ENCODE measurements around the gene GLG1. TPM values are rescaled to one million over a fixed set of nuclear protein-coding genes. Genes with fewer than 3 reads are reported as not detected.
"Not testable (repeated sequence)": the region's sequence is repeated elsewhere in the genome, so short reads cannot be mapped to it uniquely, and the experiment has no call there.

The GLG1 gene
- total RNA-seq, 1 experiment from 2014 or later = 487 TPM

DNA sequence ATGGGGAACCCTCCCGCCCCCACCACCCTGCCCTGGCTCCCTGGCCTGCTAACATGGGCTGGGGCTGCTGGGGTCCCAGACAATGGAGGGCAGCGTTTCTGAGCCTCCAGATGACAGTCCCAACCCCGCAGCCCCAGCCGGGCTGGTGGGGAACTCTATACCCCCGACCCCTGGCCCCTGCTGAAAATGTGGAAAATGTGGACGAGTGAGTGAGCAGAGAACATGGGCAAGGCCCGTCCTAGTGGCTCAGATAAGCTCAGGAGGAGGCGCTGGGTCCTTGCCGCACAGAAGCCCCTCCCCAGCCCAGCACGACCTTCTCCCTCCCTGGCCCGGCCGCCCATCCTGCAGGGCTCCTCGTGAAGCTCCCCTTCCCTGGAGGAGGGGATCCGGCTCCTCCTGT is 187.1 kb downstream of the GLG1 start:
- BruUV-seq (replicated peaks); H3K9me3 ChIP-seq (ENCODE audit: low read depth, low read length, poor library complexity, severe bottlenecking); H3K27me3 ChIP-seq (replicated peaks; ENCODE audit: insufficient read depth, low read depth, low read length, poor library complexity); H3K4me1 ChIP-seq (ENCODE audit: insufficient read depth, low read length, poor library complexity, severe bottlenecking); H3K4me3 ChIP-seq (ENCODE audit: low read depth, low read length, poor library complexity, severe bottlenecking); intact Hi-C loops (cut with micrococcal nuclease; ENCODE audit: unreplicated experiment); CTCF ChIA-PET; DNase-seq (ENCODE audit: low spot score); H3K36me3 ChIP-seq (ENCODE audit: insufficient read depth, low read length, poor library complexity, severe bottlenecking); POLR2A ChIA-PET (ENCODE audit: low non-redundant PET); H3K27ac ChIP-seq (ENCODE audit: low read depth, low read length, poor library complexity, severe bottlenecking): not testable (repeated sequence)

DNA sequence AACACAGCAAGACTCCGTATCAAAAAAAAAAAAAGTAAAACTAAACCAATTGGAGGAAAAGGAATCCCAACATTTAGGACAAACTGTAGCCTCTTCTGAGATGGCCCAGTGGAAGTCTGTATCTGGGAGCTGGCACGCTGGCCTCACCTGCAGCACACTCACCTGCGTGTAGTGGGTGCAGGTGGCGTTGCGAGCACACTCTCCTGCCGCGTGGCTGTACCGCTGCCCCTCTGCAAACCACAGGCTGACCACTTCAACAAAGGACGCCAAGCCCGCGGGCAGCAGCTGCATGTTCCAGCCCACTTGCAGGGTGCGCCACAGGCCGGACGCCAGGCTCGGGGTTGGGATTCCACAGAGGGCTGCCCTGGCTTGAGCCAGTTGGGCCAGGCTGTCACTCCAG is 189.0 kb downstream of the GLG1 start:
- intact Hi-C loops (cut with micrococcal nuclease; ENCODE audit: unreplicated experiment); H3K4me3 ChIP-seq (ENCODE audit: low read depth, low read length, poor library complexity, severe bottlenecking); DNase-seq (ENCODE audit: low spot score): not testable (repeated sequence)

DNA sequence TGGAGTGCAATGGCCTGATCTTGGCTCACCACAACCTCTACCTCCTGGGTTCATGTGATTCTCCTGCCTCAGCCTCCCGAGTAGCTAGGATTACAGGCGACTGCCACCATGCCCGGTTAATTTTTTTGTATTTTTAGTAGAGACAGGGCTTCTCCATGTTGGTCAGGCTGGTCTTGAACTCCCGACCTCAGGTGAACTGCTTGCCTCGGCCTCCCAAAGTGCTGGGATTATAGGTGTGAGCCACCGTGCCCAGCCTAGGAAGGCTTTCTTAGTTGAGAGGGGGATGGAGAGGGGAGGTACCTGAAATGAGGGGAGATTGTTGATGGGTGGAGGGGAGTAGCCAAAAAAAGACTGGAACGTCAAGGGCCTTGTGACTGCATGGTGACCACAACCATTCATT is 193.0 kb downstream of the GLG1 start:
- not testable (repeated sequence) for H3K4me3 ChIP-seq (ENCODE audit: low read depth, low read length, poor library complexity, severe bottlenecking)

More for the DNA sequence above, 189.0 kb downstream of the GLG1 start:
- H3K27ac ChIP-seq (ENCODE audit: low read depth, low read length, poor library complexity, severe bottlenecking); H3K36me3 ChIP-seq (ENCODE audit: insufficient read depth, low read length, poor library complexity, severe bottlenecking); CTCF ChIA-PET; H3K27me3 ChIP-seq (replicated peaks; ENCODE audit: insufficient read depth, low read depth, low read length, poor library complexity); H3K9me3 ChIP-seq (ENCODE audit: low read depth, low read length, poor library complexity, severe bottlenecking); POLR2A ChIA-PET (ENCODE audit: low non-redundant PET); BruUV-seq (replicated peaks); H3K4me1 ChIP-seq (ENCODE audit: insufficient read depth, low read length, poor library complexity, severe bottlenecking): not testable (repeated sequence)

GRCh38 chr16:74413485-74413884 is 193.4 kb downstream of the GLG1 start:
- H3K4me3 ChIP-seq (ENCODE audit: low read depth, low read length, poor library complexity, severe bottlenecking); BruUV-seq (replicated peaks); H3K9me3 ChIP-seq (ENCODE audit: low read depth, low read length, poor library complexity, severe bottlenecking); CTCF ChIA-PET; DNase-seq (ENCODE audit: low spot score); H3K36me3 ChIP-seq (ENCODE audit: insufficient read depth, low read length, poor library complexity, severe bottlenecking); H3K27ac ChIP-seq (ENCODE audit: low read depth, low read length, poor library complexity, severe bottlenecking); intact Hi-C loops (cut with micrococcal nuclease; ENCODE audit: unreplicated experiment); POLR2A ChIA-PET (ENCODE audit: low non-redundant PET); H3K4me1 ChIP-seq (ENCODE audit: insufficient read depth, low read length, poor library complexity, severe bottlenecking); H3K27me3 ChIP-seq (replicated peaks; ENCODE audit: insufficient read depth, low read depth, low read length, poor library complexity): not testable (repeated sequence)

More for the DNA sequence above, 193.0 kb downstream of the GLG1 start:
- H3K36me3 ChIP-seq (ENCODE audit: insufficient read depth, low read length, poor library complexity, severe bottlenecking); POLR2A ChIA-PET (ENCODE audit: low non-redundant PET); H3K4me1 ChIP-seq (ENCODE audit: insufficient read depth, low read length, poor library complexity, severe bottlenecking); intact Hi-C loops (cut with micrococcal nuclease; ENCODE audit: unreplicated experiment); DNase-seq (ENCODE audit: low spot score); H3K9me3 ChIP-seq (ENCODE audit: low read depth, low read length, poor library complexity, severe bottlenecking); H3K27me3 ChIP-seq (replicated peaks; ENCODE audit: insufficient read depth, low read depth, low read length, poor library complexity); H3K27ac ChIP-seq (ENCODE audit: low read depth, low read length, poor library complexity, severe bottlenecking); BruUV-seq (replicated peaks); CTCF ChIA-PET: not testable (repeated sequence)

DNA sequence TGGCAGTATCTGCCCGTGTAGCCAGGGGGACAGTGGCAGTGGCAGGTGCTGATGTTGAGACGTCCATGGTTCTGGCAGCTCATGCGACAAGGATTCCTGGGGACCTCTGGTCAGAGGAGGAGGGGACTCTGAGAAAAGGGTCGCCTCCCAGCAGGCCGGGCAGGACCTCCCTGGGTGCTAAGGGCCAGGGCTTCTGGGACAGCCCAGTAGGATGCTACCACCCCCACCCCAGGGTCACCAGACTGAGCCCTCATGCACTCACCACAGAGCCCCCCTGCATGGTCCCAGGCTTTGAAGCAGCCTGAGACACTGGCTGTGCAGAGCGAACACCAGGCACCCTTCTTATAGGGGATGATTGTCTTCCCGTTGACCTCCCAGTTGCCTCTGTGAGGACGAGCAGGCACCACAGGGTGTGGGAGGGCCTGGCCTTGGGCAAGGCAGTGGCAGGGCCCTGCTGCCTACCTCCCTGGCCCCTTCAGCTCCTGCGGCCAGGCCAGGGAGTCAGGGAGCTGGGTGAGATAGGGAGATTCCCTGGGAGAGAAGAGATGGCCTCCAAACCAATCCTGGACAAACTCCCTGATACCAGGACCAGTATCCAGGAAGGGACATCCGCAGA is 194.0 kb downstream of the GLG1 start:
- intact Hi-C loops (cut with micrococcal nuclease; ENCODE audit: unreplicated experiment); POLR2A ChIA-PET (ENCODE audit: low non-redundant PET); BruUV-seq (replicated peaks): not testable (repeated sequence)

GRCh38 chr16:74412138-74412774 is 194.7 kb downstream of the GLG1 start:
- H3K27me3 ChIP-seq (replicated peaks; ENCODE audit: insufficient read depth, low read depth, low read length, poor library complexity); H3K4me1 ChIP-seq (ENCODE audit: insufficient read depth, low read length, poor library complexity, severe bottlenecking); POLR2A ChIA-PET (ENCODE audit: low non-redundant PET); H3K9me3 ChIP-seq (ENCODE audit: low read depth, low read length, poor library complexity, severe bottlenecking); intact Hi-C loops (cut with micrococcal nuclease; ENCODE audit: unreplicated experiment); DNase-seq (ENCODE audit: low spot score); CTCF ChIA-PET; H3K27ac ChIP-seq (ENCODE audit: low read depth, low read length, poor library complexity, severe bottlenecking); BruUV-seq (replicated peaks); H3K4me3 ChIP-seq (ENCODE audit: low read depth, low read length, poor library complexity, severe bottlenecking); H3K36me3 ChIP-seq (ENCODE audit: insufficient read depth, low read length, poor library complexity, severe bottlenecking): not testable (repeated sequence)

More for the DNA sequence above, 194.0 kb downstream of the GLG1 start:
- DNase-seq (ENCODE audit: low spot score); H3K27me3 ChIP-seq (replicated peaks; ENCODE audit: insufficient read depth, low read depth, low read length, poor library complexity); H3K4me1 ChIP-seq (ENCODE audit: insufficient read depth, low read length, poor library complexity, severe bottlenecking); CTCF ChIA-PET; H3K36me3 ChIP-seq (ENCODE audit: insufficient read depth, low read length, poor library complexity, severe bottlenecking); H3K9me3 ChIP-seq (ENCODE audit: low read depth, low read length, poor library complexity, severe bottlenecking); H3K27ac ChIP-seq (ENCODE audit: low read depth, low read length, poor library complexity, severe bottlenecking); H3K4me3 ChIP-seq (ENCODE audit: low read depth, low read length, poor library complexity, severe bottlenecking): not testable (repeated sequence)

GRCh38 chr16:74410981-74411380 is 195.9 kb downstream of the GLG1 start:
- H3K9me3 ChIP-seq (ENCODE audit: low read depth, low read length, poor library complexity, severe bottlenecking); intact Hi-C loops (cut with micrococcal nuclease; ENCODE audit: unreplicated experiment); H3K36me3 ChIP-seq (ENCODE audit: insufficient read depth, low read length, poor library complexity, severe bottlenecking); DNase-seq (ENCODE audit: low spot score); H3K4me3 ChIP-seq (ENCODE audit: low read depth, low read length, poor library complexity, severe bottlenecking); BruUV-seq (replicated peaks); H3K4me1 ChIP-seq (ENCODE audit: insufficient read depth, low read length, poor library complexity, severe bottlenecking); POLR2A ChIA-PET (ENCODE audit: low non-redundant PET); H3K27me3 ChIP-seq (replicated peaks; ENCODE audit: insufficient read depth, low read depth, low read length, poor library complexity); CTCF ChIA-PET; H3K27ac ChIP-seq (ENCODE audit: low read depth, low read length, poor library complexity, severe bottlenecking): not testable (repeated sequence)

All from A673 (cell line).